DMS153 (cell line): ENCODE data around the gene ETS2.
A peak's percentile ranks its signal among the peaks of the same experiment; 100 is the strongest.

Experiments
- DNase-seq: peaks from one replicate; lab custom pipeline; 2025; lab: John Stamatoyannopoulos, UW

The ETS2 gene

DNA sequence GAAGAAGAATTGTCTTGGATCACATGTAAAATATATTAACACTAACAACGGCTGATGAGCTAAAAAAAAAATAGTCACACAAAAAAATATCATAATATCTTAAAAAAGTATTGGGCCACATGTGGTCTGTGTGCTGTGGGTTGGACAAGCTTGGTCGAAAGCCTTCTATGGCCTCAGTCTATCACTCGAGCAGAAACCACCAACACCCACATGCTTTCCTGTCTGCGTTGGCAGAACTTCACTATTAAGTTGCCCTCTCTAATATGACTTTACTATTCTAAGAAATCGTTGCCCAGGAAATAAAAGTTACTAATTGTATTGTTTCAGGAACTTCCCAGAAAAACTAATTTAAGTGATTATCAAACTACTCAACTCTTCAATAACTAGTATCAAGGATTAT lies 28.2 kb upstream of the ETS2 start:
- no peak for DNase-seq

DNA sequence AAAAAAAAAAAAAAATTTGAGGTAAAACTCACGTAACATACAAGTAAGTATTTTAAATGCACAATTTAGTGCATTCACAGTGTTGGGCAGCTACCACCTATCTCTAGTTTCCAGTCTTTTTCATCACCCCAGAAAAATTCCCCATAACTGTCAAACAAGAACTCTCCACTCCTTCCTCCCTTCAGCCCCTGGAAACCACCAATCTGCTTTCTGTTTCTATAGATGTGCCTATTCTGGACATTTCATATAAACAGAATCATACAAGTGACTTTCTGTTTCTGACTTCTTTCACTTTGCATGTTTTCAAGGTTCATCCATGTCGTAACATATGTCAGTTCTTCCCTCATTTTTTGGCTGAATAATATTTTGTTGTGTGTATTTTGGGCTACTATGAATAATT lies 24.9 kb upstream of the ETS2 start:
- DNase-seq = no peak

DNA sequence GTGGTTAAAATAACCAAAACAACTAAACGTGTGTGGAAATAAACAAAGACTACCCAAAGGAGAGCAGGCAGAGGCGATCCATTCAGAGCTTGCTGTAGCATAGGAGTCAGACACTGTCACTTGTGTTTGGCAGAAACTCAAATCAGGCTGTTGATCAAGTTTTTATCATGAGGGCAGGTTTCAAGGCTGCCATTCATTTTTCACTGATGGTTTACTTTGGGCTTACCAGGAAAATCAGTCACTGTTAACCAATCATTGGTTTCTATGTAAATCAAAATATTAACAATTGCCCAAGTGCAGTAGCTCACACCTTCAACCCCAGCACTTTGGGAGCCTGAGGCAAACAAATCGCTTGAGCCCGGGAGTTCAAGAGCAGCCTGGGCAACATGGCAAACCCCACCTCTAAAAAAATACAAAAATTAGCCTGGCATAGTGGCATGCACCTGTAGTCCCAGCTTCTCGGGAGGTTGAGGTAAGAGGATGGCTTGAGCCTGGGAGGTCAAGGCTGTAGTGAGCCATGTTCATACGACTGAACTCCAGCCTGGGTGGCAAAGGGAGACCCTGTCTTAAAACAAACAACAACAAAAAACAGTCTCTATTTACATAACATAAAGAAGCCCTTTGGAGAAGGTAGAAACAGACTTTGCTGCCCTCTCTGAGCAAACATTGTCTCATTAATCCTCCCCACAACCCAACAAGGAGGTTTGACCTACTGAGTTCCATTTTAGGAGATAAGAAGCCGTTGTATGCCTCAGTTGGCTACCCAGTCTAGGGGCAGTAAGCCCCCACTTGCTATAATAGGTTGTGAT lies 21.1 kb upstream of the ETS2 start:
- DNase-seq = no peak

DNA sequence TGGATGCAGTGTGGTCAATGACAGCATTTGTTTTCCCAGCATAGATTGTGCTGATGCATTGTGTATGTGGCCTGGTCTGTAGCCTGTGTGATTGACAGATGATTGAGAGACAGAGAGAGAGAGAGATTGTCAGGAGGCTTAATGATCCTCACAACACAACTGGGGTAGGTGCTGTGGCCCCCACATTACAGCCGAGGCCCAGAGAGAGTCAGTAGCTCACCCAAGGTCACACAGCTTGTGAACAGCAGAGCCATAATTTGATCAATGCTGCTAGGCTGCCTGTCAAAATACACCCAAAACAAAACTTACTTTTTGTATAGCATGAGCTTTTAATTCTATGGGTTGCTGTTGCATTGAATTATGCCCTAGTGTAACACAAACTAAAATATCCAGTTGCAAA lies 20.2 kb upstream of the ETS2 start:
- DNase-seq = no peak

DNA sequence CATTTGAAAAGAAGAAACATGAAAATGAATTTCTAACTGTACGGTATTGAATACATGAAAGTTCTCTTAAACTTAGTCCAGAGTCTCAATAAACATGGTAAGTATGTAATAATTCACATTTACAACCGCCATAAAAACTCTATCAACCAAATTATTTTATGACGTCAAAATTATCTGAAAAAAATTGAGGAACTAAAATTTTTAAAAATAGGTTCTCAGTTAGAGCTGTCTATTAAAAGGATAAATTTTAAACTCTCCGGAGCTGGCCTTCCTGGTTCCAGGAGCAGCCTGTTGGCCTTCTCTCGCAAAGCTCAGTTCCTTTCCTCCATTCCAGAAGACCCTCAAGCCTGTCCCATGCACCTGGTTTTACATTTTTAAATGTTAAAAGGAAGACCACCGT lies 18.7 kb upstream of the ETS2 start:
- DNase-seq = no peak

DNA sequence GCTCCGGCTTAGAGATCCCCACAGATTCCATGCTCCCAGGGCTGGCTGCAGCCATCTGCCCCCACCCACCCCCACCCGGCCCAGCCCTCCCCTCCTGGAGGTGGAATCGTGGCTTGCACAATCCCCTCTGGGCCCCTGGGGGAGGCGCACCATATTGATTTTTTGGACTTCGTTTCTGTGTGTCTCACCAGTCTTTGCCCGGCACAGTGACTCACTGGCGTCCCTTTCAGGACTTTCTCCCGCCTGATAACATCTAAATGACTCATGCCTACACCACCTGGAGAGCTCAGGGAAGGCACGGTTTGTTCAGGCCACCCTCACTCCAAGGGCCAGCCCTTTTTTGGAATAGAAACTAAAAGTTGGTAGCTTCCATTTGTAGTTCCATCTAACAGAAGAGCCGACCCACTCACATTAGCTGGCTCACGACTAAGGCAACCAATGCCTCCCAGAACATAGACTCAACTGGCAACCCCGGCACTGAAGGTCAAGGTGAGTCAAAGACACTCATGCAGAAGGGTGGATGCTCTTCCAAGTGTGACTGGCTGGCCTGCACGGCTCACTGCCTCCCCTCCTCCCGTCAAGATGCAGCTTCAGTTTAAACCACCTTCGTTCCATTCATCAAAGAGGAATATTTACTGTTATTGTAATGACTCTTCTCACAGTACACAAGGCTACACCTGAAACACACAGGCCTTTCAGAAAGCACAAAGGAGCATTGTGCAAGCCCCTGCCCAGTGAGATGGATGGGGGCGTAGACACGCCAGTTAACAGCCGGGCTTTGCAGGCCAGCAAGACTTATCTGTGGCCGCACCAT lies 18.1 kb upstream of the ETS2 start:
- DNase-seq = peak; percentile 79

DNA sequence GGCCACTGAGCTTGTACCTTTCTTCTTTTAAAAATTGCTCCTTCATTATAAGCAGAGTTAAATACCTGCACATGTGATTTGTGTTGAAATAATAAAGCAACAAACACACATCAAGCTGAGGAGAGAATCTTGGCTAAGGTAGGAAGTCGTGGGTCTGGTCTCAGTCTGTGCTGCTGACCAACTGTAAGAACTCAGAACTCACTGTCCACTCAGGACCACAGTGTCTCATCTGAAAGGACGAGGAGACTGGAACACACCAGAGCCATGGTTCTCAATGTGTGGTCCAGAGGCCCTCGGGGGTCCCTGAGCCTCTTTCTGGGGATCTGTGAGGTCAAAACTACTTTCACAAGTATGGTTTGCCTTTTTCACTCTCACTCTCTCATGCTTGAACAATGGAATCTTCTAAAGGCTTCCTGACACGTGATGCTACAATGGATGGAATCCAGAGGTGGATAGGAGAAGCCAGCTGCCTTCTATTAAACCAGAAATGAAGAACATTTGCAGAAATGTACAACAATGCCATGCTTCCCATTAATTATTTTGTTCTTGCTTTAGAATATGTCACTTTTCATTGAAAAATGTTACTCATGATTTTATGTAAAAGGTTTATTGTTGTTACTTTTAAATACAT lies 17.3 kb upstream of the ETS2 start:
- no peak for DNase-seq

DNA sequence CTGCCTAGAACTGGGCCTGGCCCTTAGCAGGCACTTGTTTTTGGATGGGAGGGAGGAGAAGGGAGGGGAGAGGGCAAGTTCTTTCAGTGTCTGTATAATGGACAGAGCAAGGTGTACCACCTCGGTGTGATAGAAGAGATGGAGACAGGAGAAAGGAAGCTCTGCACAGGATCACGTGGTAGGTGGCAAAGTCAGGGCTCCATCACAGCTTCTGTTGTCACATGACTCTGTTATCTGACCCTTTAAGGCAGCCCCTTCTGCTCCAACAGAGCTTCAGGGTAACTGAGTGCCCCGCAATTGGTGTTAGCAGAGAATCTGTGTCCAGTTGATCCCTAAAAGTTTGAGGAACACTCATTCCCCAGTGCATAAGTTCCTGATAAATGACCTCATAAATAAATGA lies 16.5 kb upstream of the ETS2 start:
- DNase-seq = no peak

DNA sequence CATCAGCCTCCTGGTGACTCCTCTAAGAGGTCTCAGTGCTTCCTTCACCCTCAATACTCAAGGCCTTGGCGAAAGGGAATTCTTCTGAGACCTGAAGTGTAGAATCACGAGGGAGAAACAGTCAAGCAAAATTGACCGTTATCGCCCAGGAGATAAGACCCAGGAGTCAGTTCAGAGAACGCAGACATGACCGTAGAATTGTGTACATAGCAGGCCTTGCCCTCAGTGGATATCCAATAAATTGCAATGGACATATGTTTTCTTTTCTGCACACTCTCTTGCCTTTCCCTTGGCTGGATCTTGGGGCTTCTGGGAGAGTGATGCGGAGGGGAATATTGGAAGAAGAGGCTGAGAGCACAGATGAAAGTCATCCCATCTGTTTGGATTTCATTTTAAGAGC lies 15.7 kb upstream of the ETS2 start:
- no peak for DNase-seq

DNA sequence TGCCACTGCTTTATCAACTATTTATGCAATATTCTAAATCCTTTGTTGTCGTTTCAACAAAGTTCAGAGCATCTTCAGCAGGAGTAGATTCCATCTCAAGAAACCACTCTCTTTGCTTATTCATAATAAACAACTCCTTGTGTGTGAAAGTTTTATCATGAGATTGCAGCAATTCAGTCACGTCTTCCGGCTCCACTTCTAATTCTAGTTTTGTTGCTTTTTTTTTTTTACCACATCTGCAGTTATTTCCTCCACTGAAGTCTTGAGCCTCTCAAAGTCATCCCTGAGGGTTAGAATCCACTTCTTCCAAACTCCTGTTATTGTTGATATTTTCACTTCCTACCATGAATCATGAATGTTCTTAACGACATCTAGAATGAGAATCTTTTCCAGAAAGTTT lies 14.8 kb upstream of the ETS2 start:
- DNase-seq = no peak

DNA sequence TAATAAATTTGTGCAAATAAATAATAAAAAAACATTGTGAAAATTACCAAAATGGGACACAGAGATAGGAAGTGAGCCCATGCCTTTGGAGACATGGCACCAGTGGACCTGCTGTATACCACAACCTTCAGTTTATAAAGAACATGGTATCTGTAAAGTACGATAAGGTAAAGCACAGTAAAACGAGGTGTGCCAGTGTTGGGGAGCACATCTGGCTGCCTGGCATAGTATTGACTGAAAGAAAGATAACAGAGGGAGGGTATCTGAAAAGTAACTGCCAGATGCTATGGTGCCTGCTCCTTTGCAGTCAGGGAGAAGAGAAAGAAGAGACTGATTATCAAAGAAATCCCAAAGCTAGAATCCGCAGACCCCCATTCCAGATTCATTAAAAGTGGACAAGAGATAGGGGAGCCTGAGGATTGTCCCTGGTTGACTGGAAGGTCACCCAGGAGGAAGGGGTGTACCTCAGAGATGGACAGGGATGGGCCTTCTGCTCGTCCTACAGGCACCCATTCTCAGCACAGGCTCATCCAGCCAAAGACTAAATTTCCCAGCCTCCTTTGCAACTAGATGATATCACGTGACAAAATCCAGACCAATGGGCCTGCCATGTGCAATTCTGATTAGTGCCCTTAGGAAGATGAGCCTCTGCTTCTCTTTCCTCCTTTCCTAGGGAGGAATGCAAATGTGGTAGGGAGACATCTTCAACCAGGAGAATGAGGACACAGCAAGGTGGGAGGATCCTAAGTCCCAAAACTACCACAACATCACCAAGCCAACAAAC lies 12.9 kb upstream of the ETS2 start:
- no peak for DNase-seq

DNA sequence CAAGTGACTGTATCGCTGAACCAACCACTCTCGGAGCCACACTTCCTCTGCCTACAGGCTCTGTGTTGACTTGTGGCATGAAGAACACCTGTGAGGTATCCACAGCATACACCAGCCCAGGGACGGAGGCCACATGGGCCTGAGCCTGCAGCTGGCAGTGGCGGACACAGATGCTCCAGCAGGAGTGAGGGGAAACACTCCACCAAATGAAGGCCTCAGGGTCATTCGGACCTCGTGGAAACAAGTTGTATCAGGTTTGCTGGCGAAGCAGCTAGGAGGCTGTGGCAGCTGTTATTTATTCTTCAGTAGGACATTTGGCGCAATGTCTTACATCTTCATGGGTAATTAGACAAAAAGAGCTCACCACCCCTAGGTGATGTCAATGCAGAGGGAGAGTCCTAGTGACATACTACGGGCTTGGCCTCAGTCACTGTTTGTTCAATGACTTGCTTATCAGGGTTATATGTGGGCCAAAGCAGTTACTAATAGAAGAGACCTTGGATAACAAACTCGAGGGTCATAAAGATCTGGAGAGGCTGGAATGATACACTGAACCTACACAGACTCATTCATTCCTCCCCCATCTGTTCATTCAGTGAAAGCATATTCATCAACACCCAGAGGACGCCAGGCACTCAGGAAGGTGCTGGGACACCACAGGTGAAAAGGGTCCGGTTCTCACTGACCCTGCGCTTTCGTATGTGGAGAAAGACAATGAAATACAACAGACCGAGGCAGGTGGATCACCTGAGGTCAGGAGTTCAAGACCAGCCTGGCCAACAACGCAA lies 11.6 kb upstream of the ETS2 start:
- peak; percentile 81 for DNase-seq

DNA sequence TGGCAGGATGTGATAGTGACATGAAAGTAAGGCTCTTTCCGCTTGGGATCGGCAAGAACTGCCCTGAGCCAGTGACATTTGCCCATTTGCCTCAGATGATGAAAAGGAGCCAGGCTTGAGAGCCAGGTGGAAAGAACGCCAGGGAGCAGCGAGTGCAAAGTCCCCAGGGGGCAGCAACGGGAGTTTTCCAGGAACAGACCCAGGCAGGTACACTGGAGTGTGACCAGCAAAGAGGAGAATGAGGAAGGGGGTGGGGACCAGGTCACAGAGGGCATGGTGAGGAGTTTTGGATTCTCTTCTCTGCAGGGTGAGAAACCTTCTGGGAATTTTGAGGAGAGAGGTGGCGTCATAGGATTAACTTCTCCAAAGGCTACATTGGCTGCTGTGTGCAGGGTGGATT lies 10.8 kb upstream of the ETS2 start:
- no peak for DNase-seq

DNA sequence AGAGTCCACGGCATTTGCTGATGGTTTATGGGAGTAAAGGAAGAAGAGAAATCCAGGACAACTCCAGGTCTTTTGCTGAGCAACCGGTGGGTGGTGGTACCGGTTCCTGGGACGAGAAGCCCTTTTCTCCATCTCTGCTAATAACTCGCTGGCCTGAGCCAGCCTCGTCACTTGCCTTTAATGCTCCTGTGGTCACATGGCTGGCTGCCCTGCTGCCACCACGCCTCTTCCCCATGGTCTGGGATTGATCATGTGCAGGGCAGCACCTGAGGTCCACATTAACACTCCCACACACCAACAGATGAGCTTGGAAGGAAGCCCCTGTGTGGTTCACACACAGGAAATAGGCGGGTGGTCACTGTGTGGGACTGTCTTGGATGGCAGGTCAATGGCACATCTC lies 10.3 kb upstream of the ETS2 start:
- DNase-seq = no peak

DNA sequence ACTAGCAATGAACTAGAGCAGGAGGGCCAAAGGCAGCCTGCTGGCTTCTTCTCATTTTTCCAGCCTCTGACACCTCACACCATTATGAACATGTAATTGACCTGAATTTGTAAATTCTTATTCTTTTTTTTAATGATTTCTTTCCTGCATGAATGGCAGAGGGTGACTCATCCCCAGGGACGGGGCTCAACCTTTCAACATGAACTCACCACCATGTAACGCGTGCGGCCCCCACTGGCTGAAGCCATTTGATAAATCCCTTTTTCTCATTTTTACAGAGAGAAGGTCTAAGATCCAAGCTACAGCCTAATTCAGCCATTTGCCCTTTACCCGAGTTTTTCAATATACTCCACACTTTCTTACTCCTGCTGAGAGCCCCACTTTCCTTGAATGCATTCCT lies 9.3 kb upstream of the ETS2 start:
- no peak for DNase-seq

DNA sequence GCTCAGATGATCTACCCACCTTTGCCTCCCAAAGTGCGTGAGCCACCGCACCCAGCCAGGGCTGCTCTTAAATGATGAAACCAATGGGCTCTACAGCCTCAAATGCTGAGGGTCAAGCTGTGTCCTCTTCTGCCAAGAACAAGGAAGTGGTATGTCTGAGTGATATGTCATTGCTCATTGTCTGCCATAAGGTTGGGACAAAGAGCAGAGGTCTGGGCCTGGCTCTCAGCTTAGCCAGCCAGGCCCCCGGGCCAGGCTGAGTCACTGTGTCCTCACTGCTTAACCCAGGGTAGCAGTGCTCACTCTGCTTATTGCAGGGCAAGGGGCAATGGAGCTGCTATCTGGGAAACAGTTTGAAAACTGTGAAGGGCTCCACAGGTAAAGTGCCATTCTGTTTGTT lies 8.3 kb upstream of the ETS2 start:
- DNase-seq = no peak

DNA sequence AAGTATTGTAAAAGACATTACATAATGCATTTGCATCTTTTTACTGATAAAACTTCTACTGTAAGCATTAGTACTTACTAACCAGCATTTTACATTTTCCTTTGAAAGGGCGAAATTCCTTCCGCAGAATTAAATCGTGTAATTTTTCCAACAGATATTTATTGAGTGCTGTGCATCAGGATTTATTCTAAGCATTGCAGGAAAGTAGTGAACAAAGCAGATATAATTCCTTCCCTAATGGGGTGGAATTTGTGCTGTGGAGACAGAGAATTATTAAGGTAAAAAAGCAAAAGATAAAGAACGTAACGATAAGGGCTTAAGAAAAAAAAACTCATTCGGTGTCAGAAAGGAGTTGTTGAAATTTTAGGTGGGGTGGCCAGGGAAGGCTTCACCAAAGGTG lies 7.6 kb upstream of the ETS2 start:
- no peak for DNase-seq

DNA sequence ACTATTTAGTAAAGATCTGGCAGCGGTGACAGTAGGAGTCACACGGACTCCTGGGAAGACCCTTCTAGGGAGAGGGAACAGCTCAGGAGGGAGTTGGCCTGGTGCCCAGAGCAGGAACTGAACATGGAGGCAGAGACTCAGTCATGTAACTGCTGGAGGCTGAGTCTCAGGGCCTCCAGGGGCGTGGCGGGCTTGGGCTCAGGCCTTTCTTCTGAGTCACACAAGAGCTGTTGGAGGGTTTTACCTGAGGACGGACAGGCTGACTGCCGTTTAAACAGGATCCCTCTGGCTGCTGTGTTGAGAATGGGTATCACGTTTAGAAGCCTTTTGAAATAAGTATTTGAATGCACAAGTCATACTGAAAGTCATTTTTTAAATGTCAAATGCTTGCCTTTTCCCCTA lies 7.2 kb upstream of the ETS2 start:
- DNase-seq = peak; percentile 20

DNA sequence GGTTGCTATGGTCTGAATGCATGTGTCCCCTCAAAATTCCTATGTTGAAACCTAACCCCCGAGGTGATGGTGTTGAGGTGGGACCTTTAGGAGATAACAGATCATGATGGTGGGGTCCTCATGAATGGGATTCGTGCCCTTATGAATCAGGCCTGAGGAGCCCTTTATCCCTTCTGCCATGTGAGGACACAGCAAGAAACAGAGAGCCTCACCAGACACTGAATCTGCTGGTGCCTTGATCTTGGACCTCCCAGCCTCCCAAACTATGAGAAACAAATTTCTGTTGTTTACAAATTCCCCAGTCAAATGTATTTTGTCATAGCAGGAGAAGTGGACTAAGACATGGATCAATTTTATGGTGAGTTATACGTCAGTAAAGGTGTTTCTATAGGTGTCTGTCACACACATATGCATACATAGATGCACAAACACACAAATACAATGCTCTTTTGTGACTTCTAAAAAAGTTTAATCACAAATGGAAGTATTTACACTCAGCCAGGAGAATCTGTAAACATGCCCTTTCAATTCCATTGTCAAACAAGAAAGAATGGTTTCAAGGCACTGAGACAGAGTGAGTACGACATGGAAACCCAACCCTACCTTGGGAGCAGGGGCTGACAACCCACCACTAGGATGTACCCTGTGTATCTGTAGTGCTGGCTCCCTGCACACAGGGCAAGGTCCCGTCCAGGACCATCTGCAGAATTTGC lies 5.5 kb upstream of the ETS2 start:
- DNase-seq = no peak

DNA sequence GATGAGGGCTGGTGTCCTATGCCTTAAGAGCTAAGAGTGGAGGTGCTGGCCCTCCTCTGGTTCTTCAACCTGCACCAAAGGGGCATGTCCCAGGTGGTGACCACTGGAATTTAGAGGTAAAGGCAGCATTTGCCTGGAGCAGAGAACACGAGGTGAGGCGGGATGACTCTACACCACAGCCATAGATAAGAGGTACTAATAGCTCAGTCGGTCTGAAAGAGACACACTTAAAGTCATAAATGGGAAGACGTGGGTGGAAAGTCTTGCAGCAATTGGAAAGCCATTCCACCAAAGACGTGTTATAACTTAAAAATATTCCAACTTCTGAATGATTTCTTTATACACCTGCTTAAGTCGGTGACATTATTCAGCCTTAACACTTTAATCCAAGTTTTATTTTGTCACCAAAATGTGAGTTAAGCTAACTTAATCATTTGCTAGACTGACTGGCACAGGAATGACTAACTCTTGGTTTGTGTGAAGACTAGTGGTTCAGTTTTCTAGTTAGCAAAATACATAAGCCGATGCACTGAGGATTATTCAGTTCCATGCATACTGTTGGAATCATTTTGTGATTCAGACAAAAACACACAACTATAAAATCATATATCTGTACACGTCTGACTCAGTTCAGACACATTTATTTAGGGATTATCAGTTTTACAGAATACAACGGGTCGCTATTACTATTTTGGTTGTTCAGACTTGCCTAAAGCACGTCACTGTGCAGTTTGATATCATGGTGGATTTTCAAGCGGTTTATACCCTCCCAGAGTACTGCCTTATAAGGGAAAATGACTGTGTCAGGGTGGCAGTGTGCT lies 4.6 kb upstream of the ETS2 start:
- no peak for DNase-seq
